GM18868 (cell line): ENCODE measurements around the gene KMT5B.
A peak's percentile ranks its signal among the peaks of the same experiment; 100 is the strongest.

Experiments used
- ATAC-seq: cut with Tn5 transposase; IDR thresholded peaks from one replicate; pipeline ENCODE4 v1.9.1; 2021; ENCODE audit warnings: mild to moderate bottlenecking, moderate library complexity; ENCODE audit not compliant: unreplicated experiment

KMT5B gene

DNA sequence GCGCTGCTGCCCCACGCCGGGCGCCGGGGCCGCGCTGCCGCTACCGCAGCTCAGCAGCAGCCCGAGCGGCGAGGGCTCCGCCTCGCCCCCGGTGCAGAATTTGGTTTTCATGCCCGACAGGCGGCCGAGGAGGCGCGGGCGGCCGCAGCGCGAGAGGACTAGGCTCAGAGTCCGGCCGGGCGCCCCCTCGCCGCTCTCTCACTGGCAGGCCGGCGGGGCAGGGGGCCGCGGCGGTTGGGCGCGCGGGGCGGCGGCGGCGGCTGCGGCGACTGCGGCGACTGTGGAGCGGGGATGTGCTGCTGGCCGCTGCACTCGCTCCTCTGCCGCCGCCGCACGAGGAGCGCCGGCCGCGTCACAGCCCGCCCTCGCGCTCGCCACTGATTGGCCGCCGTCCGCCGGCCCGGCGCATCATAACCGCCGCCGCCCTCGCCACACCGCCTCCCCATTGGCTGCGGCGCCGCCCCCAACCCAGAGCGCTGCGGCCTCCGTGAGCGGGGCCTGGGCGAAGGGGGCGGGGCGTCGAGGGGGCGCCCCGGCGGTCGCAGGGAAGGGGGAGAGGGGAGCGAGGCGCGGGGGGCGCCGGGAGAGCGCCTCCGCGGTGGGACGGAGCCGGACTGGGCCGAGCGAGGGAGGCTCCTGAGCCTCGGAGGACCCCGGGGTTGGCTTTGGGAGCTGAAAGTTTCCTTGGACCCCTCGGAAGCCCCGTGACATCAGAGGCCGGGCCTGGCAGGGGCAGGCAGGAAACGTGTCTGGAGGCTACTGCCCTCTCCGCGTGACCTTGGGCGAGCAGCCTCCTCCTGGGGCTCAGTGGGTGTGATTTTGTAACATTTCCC lies 91.8 kb downstream of the KMT5B start, which contains the start of gene CHKA:
Gene CHKA, minus strand, starts transcription at position 322 of the 833 bp plus-strand sequence. Its CDS starts 211 bp downstream, at position 111.
- peak; percentile 82 for ATAC-seq

GRCh38 chr11:68120273-68121066 lies 92.6 kb downstream of the KMT5B start:
- peak; percentile 3 for ATAC-seq

DNA sequence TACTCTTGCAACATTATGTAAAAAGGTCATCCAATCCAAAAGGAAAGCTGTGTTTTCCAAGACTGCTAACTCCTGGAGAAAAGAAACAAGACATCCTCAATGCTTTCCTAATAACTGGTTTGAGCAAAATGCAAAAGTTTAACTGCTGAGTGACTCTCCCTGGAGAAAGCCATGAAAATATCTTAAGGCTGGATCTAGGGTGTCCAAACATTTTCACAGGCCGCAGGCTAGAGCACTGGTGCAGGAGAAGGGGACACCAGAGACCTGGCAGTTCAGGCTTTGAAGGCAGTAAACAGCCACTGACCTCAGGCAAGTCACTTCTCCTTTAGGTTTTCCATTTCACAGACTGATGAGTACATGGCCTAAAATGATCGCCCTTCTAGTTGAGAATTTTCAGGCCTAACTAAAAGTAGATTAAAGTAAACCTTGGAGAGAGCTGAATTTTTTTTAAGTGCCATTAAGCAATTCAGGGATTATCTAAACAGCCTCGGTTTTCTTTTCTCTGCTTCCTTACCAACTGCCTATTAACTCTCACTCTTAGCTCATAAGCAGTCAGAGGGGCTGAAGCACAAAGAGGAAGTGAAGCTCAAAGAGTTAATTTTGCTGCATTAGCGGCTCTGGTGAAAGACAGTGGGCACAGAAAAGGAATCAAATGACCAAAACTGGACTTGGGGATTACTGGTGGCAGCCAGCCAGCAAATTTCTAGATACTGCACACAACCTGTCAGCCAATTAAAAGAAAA lies 94.2 kb downstream of the KMT5B start:
- peak; percentile 31 for ATAC-seq

DNA sequence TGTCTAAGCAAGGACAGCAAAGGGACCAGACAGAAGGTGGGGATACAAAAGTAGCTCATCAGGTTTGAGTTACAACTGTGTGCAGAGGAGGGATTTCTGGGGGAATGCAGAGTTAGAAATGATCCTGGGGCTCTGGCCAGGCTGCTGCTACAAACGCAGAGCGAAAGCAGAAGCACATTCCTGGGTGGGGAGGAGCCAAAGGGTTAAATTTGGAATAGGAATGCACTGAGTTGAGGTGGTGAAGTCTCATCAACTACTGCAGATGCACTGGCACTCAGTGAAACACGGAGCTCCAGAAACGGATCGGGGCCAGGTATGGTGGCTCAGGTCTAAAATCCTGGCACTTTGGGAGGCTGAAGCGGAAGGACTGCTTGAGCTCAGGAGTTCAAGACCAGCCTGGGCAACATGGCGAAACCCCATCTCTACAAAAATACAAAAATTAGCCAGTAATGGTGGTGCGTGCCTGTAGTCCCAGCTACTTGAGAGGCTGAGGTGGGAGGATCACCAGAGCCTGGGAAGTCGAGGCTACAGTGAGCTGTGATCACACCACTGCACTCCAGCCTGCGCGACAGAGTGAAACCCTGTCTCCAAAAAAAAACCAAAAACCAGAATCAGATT lies 95.1 kb downstream of the KMT5B start:
- ATAC-seq, result no peak

DNA sequence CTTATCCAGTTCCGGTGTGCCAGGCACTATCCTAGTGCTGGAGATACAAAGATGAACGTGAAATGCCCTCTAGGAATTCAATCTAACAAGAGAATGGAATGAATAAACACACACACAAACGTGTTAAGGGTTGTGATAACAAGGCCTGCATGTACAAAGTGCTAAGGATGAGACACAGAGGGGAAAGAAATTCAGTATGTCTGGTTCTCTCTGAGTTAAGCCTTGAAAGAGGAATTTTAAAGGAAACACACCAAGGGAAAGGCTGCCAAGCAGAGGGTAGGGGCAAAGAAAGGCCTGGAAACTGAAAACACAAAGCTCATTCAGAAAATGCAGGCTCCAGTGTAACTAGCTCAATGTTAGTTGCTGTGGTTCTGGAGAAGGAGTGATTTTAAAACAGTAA lies 96.1 kb downstream of the KMT5B start:
- no peak for ATAC-seq

- ATAC-seq, result no peak
Measured at GRCh38 chr11:68116126-68116525, 97.0 kb downstream of the KMT5B start.

DNA sequence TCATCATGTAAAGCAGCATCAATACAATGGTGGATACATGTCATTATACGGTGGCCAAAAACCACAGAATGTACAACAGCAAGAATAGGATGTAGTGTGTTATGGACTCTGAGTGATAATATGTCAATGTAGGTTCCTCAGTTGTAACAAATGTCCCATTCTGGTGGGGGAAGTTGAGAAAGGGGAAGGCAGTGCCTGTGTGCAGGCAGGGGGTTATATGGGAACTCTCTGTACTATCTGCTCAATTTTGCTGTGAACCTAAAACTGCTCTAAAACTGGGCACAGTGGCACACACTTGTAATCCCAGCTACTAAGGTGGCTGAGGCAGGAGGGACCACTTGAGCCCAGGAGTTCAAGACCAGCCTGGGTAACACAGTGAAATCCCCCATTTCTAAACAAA lies 97.8 kb downstream of the KMT5B start:
- no peak for ATAC-seq

DNA sequence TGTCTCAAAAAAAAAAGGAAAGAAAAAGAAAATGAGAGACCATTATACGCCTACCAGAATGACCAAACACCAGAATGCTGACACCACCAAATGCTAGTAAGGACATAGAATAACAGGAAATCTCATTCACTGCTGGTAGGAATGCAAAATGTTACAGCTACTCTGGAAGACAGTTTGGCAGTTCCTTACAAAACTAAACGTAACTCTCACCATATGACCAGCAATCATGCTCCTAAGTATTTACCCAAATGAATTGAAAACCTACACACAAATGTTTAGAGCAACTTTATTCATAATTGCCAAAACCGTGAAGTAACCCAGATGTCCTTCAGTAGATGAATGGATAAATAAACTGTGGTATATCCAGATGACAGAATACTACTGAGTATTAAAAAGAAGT lies 99.1 kb downstream of the KMT5B start:
- no peak for ATAC-seq

- ATAC-seq, result no peak
Measured at GRCh38 chr11:68107689-68108088, 105.4 kb downstream of the KMT5B start.

DNA sequence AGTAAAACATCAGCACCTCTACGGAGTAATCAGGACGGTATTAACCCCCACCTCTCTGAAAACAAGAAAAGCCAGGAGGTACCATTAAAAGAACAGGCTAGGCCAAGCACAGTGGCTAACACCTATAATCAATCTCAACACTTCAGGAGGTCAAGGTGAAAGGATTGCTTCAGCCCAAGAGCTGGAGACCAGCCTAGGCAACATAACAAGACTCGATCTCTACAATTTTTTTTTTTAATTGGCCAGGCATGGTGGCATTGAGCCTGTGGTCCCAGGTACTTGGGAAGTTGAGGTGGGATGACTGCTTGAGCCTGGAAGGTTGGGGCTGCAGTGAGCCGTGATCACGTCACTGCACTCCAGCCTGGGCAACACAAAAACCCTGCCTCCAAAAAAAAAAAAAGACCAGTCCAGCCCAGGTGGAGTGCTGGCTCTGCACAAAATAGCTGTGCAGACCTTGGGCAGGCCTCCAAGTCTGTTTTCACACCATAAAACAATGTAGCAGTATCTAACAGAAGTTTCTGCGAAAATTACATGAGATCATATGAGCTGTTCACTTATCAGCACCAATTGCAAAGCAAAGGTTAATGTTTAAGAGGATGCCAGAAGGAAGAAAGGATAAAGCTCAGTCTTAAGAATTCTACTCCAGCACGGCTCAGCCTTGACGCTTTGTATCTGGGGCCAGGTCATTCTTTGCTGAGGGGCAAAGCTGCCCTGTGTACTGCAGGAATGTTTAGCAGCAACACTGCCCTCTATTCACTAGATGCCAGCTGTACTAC lies 106.7 kb downstream of the KMT5B start:
- ATAC-seq, result no peak
